NCI-H1092 (cell line): ENCODE measurements around the gene HIPK4.
"Not testable (repeated sequence)": the region's sequence is repeated elsewhere in the genome, so short reads cannot be mapped to it uniquely, and the experiment has no call there.

Source experiments
- DNase-seq: peaks from one replicate; lab custom pipeline; 2025; lab: John Stamatoyannopoulos, UW

HIPK4 gene

GRCh38 chr19:40393894-40394815 is 4.2 kb upstream of the HIPK4 start:
- DNase-seq = no peak

GRCh38 chr19:40392894-40393517 is 3.0 kb upstream of the HIPK4 start:
- no peak for DNase-seq

- no peak for DNase-seq
Observed at GRCh38 chr19:40392123-40392522, 2.1 kb upstream of the HIPK4 start.

DNA sequence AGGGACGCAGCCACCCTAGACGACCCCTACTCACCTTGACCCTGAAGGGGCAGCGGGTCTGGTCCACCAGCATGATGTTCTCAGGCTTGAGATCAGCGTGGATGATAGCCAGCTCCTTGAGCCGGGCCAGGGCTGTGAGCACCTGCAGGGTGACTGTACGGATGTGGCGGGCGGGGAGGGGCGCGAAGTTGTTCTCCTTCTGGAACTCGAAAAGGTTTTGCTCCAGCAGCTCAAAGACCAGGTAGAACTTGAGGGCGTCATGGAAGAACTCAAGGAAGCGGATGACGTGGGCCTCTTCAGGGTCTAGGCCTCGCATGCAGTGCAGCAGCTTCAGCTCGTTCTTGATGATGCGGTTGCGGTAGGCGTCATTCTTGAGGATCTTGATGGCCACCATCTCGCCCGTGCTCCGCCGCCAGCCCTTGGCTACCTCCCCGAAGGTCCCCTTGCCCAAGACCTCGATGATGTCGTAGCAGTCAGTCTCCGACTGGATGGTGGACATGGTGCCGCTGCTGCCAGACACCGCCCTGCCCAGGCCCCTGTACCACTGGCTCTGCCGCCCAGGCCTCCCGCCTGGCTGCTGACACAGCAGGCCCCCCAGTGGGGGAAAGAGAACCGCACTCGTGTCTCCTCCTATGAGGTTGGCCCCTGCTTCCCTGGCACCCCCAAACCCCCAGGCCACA is 437 bp downstream of the HIPK4 start:
- DNase-seq = no peak

- no peak for DNase-seq
Observed at GRCh38 chr19:40388481-40388880, 1.5 kb downstream of the HIPK4 start.

DNA sequence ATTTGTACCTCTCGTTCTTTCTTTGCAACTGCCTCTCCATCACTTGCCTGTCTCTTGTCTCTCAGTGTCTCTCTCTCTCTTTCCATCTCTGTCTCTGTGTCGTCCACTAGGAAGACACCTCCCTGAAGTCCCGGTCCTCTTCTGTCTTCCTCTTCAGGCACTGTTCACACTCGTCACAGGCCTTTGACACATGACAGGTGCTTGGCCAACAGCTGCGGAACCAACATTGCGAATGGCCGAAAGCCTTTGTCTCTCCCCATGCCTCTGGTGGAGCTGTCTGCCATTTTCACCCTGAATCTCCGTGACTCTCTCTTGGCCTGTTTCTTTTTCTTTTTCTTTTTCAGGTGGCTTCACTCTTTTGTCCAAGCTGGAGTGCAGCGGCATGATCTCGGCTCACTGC is 2.8 kb downstream of the HIPK4 start:
- no peak for DNase-seq

DNA sequence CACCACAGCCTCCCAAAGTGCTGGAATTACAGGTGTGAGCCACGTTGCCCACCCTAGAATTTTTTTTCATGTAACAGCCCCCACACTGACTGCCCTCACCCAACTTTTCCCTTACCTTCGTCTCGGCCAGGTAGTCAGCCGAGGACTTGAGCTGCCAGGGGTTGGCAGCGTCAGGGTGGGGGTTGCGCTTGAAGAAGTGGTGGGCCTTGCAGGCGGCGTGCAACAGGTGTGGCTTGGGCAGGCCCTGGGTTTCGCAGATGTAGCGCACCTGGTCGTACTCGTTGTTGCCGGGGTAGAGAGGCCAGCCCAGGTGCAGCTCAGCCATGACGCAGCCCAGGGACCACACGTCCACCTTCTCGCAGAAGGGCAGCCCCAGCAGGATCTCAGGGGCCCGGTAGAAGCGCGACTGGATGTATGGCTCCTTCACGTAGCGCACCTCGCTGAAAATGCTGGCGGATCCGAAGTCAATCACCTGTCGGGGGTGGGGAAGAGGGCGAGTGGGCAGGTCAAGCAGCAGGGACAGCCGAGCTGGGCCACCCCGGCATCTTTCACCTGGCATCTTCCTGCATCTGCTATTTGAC is 6.2 kb downstream of the HIPK4 start:
- DNase-seq = no peak

GRCh38 chr19:40381321-40381720 is 8.7 kb downstream of the HIPK4 start:
- DNase-seq = no peak

DNA sequence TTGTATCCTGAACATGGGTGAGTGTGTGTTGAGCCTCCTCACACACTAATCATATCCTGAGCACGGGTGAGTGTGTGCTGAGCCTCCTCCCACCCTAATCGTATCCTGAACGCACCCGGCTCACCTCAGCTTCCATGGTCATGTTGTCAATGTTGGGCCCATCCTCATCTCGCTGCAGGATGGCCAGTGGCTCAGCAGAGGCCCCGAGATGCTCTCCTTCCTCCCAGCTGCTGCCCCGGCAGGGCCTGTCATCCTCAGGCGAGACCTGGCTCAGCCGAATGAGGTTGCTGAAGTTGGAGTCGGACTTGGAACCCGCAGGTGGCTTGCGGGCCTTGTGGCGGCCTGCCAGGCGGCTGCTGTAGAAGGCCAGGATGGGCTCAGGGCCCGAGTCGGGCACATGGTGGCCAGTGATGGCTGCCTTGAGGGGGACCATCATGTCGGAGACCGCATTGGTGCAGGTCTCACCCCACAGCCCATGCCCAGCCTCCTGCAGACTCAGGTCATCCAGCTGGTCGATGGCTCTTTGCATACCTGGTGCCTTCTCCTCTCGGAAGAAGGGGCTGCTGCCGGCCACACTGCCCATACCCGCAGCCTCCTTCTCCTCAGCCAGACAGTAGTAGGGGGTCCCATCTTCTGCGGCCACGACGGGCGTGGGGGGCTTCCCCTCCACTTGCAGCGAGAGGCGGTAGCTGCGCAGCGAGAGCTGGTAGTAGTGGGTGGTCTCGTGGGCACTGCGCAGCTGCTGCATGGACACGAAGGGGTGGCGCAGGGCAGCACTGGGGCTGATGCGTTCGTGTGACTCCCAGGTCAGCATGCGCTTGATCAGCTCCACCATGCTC is 9.6 kb downstream of the HIPK4 start:
- no peak for DNase-seq

- no peak for DNase-seq
Observed at GRCh38 chr19:40379446-40380198, 10.4 kb downstream of the HIPK4 start.

DNA sequence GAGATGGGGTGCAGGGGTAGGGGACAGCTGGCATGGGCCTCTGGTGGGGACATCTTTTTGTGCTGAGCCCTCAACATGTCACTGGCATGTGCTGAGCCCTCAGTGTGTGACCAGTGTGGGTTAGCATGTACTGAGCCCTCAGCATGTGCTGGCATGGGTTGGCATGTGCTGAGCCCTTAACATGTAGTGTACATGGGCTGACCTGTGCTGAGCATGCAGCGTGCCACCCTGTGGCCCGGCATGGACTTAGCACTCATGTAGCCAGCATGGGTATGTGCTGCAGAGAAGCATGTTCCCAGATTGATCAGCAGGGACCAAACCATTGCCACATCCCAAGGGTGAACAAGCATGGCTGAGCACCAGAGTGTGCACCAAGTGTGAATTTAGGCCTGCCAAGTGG is 11.5 kb downstream of the HIPK4 start:
- no peak for DNase-seq

DNA sequence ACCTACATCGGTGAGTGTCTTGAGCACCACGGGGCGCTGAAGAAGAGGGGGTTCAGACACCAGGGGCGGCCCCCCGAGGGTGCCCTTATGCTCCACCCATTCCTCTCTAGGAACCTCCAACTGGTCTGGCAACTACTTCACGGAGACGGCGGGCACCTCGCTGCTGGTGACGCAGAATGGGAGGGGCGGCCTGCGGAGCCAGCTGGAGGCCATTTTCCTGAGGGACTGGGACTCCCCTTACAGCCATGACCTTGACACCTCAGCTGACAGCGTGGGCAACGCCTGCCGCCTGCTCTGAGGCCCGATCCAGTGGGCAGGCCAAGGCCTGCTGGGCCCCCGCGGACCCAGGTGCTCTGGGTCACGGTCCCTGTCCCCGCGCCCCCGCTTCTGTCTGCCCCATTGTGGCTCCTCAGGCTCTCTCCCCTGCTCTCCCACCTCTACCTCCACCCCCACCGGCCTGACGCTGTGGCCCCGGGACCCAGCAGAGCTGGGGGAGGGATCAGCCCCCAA is 12.1 kb downstream of the HIPK4 start:
- DNase-seq = no peak

DNA sequence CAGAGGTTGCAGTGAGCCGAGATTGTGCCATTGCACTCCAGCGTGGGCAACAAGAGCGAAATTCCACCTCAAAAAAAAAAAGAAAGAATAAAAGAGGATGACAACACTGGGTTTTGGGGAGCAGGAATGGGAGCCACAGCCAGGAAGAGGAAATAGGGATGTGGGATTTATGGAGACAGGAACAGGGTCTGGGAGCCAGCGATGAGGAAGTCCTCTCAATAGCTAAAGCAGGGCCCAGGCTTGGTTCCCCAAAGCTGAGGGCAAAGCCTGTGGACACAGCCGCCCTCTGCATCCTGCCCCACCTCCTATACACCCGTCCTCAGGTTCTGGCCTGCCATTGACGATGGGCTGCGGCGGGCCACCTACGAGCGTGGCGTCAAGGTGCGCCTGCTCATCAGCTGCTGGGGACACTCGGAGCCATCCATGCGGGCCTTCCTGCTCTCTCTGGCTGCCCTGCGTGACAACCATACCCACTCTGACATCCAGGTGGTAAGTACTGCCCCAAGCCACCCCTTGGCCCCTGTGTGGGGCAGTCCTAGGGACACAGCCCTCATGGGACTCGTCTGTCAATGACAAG is 13.6 kb downstream of the HIPK4 start:
- DNase-seq = no peak

DNA sequence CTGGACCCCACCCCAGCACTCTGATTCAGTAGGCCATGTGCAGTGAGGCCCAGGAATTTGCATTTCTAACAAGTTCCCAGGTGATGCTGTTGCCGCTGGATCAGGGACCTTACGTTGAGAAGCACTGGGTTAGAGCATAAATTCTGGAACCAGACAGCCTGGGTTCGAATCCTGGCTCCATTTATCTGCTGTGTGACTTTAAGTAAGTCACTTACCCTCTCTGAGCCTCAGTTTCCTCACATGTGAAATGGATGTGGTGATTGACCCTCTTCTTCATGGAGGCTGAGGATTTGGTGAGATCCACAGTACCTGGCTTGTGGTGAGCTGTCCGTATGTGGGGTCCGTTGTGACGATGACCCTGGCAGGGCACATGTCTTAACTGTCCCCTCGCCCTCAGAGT is 15.9 kb downstream of the HIPK4 start:
- no peak for DNase-seq

- DNase-seq = no peak
Observed at GRCh38 chr19:40371802-40372122, 18.2 kb downstream of the HIPK4 start.

GRCh38 chr19:40370997-40371801 is 18.8 kb downstream of the HIPK4 start:
- DNase-seq = no peak

GRCh38 chr19:40370253-40370652 is 19.7 kb downstream of the HIPK4 start:
- not testable (repeated sequence) for DNase-seq

GRCh38 chr19:40369797-40370196 is 20.2 kb downstream of the HIPK4 start:
- no peak for DNase-seq

GRCh38 chr19:40367577-40368434 is 22.2 kb downstream of the HIPK4 start:
- no peak for DNase-seq
